ENCODE results near the gene PANK1. TPM values are rescaled to one million over a fixed set of nuclear protein-coding genes. Genes with fewer than 3 reads are reported as not detected.

PANK1 gene
- total RNA-seq, 4 donors from 2014 or later: 2.0 to 5.0 (median 3.6) TPM

DNA sequence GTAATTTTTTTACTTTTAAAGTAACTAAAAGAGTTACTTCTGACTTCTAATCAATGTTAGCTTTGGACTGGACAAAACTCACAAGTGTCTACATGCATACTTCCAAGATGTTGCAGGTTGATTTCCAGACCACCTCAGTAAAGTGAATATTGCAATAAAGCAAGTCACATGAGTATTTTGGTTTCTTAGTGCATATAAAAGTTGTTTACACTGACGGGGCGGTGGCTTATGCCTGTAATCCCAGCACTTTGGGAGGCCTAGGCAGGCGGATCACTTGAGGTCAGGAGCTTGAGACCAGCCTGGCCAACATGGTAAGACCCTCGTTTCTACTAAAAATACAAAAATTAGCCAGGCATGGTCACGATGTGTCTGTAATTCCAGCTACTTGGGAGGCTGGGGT, 40.8 kb downstream of the PANK1 start:
- Histone ChIP-seq H3K4me1 (no peaks in the 10 kb centered on the region), H3K4me3 (no peak overlapping the region), H3K27ac (replicated peaks in 1 of 4) (no peak overlapping the region), H3K9me3 (no peaks in the 10 kb centered on the region), H3K27me3 (no peaks in the 10 kb centered on the region), H3K36me3 (peaks cover 0 to 12% (median 5%) of the 10 kb centered on the region in 4 donors)
- DNase-seq (ENCODE audit: extremely low spot score): no peak
- intact Hi-C loops (cut with DNase I): no loop called here
- WGBS: 96% methylated on average over 5 of the region's 5 CpGs
- TF ChIP-seq, protein P1, sequence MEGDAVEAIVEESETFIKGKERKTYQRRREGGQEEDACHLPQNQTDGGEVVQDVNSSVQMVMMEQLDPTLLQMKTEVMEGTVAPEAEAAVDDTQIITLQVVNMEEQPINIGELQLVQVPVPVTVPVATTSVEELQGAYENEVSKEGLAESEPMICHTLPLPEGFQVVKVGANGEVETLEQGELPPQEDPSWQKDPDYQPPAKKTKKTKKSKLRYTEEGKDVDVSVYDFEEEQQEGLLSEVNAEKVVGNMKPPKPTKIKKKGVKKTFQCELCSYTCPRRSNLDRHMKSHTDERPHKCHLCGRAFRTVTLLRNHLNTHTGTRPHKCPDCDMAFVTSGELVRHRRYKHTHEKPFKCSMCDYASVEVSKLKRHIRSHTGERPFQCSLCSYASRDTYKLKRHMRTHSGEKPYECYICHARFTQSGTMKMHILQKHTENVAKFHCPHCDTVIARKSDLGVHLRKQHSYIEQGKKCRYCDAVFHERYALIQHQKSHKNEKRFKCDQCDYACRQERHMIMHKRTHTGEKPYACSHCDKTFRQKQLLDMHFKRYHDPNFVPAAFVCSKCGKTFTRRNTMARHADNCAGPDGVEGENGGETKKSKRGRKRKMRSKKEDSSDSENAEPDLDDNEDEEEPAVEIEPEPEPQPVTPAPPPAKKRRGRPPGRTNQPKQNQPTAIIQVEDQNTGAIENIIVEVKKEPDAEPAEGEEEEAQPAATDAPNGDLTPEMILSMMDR (IDR thresholded peaks at IDR 0.05): no peak
- TF ChIP-seq POLR2AphosphoS5 (IDR thresholded peaks at IDR 0.05) (no peak), POLR2A (IDR thresholded peaks at IDR 0.05; ENCODE audit: low read depth) (no peak), EP300 (IDR thresholded peaks at IDR 0.05) (no peak)

DNA sequence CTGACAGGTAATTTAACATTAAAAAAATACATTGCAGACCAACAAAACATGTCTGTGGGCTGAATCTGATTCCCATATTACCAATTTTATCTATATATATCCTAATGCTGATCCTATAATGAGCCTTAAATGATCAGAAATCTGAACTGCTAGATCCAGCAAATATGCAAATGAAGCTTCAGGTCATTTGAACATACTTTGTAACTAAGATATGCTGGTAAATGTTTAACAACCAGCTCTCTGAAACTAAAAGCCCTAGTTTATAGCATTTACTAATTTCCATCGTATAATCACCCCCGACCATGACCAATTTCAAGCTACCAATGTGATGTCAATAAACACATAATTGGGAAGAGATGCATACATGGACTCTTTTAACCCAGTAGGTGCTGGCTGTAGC, 42.1 kb downstream of the PANK1 start:
- Histone ChIP-seq H3K27ac (replicated peaks in 1 of 4) (no peak overlapping the region), H3K4me3 (no peak overlapping the region), H3K36me3 (peaks cover 0 to 14% (median 4%) of the 10 kb centered on the region in 4 donors), H3K4me1 (no peaks in the 10 kb centered on the region), H3K27me3 (no peaks in the 10 kb centered on the region), H3K9me3 (no peaks in the 10 kb centered on the region)
- TF ChIP-seq, protein P1 (IDR thresholded peaks at IDR 0.05): no peak
- TF ChIP-seq POLR2AphosphoS5 (IDR thresholded peaks at IDR 0.05) (no peak), POLR2A (IDR thresholded peaks at IDR 0.05; ENCODE audit: low read depth) (no peak), EP300 (IDR thresholded peaks at IDR 0.05) (no peak)
- 92% methylated on average over 2 of the region's 2 CpGs for WGBS
- DNase-seq (ENCODE audit: extremely low spot score): no peak
- intact Hi-C loops (cut with DNase I): no loop called here

DNA sequence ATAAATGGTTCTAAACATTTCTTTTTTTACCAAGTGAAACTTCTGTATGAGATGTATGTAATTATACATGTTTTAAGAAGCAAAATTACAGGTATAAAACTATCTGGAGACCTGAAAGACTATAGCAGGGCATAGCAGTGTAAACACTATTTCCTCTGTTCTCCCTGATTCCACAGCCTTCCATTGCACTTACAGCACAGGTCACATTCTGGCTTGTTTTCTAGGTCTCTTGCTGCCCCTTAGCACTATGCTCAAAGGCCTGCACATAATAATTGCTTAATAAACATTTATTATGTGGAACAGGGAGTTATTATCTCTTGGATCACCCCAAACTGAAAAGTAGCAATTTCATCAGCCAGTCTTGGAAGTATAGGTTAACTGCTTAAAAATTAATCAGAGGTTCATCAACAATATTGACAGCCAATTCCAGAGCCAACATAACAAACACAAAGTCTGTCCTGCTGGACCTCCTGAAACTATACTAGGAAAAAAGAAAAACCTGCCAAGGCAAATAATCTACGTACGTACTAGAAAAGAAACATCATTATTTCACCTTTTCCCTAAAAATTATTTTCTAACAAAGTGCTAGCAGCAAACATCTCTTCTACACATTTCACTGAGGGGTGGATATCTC, 43.2 kb downstream of the PANK1 start:
- TF ChIP-seq, protein P1 (IDR thresholded peaks at IDR 0.05): no peak
- TF ChIP-seq EP300 (IDR thresholded peaks at IDR 0.05) (no peak), POLR2AphosphoS5 (IDR thresholded peaks at IDR 0.05) (no peak), POLR2A (IDR thresholded peaks at IDR 0.05; ENCODE audit: low read depth) (no peak)
- no peaks in the 10 kb centered on the region for H3K27me3 ChIP-seq
- H3K9me3 ChIP-seq: no peaks in the 10 kb centered on the region
- DNase-seq (ENCODE audit: extremely low spot score): no peak
- no peaks in the 10 kb centered on the region for H3K4me1 ChIP-seq
- WGBS: 76% methylated on average over 2 of the region's 2 CpGs
- H3K4me3 ChIP-seq: no peak overlapping the region
- peaks cover 0 to 9% (median 4%) of the 10 kb centered on the region in 4 donors for H3K36me3 ChIP-seq
- no peak overlapping the region for H3K27ac ChIP-seq (replicated peaks in 1 of 4)
- intact Hi-C loops (cut with DNase I): no loop called here

DNA sequence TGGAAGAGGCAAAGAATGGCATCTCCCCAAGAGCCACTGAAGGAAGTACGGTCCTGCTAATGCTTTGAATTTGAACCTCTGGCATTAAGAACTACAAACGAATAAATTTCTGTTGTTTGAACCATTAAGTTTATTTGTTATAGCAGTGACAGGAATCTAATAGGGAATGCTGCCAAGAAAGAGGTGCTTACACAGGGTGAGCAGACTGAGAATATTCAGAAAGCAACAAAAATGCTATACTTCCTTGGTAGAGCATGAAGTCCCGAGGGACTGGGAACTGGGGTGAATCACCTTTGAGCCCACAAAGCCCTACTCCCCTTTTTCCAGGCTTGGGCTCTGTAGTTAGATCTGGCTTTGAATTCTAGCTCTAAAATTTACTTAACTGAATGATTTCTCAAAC, 45.0 kb downstream of the PANK1 start:
- DNase-seq (ENCODE audit: extremely low spot score): no peak
- intact Hi-C loops (cut with DNase I): no loop called here
- Histone ChIP-seq H3K27me3 (no peaks in the 10 kb centered on the region), H3K9me3 (no peaks in the 10 kb centered on the region), H3K27ac (replicated peaks in 1 of 4) (no peak overlapping the region), H3K4me3 (no peak overlapping the region), H3K36me3 (peaks cover 0 to 9% (median 4%) of the 10 kb centered on the region in 4 donors), H3K4me1 (no peaks in the 10 kb centered on the region)
- TF ChIP-seq POLR2A (IDR thresholded peaks at IDR 0.05; ENCODE audit: low read depth): no peak
- TF ChIP-seq, protein P1 (IDR thresholded peaks at IDR 0.05): no peak
- no peak for TF ChIP-seq POLR2AphosphoS5 (IDR thresholded peaks at IDR 0.05)
- no peak for TF ChIP-seq EP300 (IDR thresholded peaks at IDR 0.05)
- 87% methylated on average over 3 of the region's 3 CpGs for WGBS

DNA sequence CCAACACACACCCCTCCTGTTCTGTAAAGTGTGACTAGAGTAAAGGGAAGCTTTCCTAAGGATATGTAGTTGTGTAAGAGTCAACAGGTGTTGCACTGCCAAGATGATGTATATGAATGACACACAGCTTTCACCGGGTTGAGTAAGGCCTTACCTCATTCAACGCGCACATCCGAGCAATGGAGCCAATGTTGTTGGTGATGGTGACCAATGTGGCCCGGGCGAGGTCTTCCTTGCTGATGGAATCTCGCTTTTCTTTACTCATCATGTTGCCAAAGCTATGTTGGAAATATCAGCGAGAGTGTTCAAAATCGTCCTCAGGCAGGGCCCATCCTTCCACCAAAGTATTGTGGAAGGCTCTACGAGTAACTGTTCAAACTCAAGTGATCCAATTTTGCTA, 52.0 kb downstream of the PANK1 start:
- Histone ChIP-seq H3K27ac (replicated peaks in 1 of 4) (no peak overlapping the region), H3K27me3 (no peaks in the 10 kb centered on the region), H3K4me1 (peaks cover 0 to 17% (median 12%) of the 10 kb centered on the region in 4 donors), H3K9me3 (no peaks in the 10 kb centered on the region), H3K4me3 (no peak overlapping the region), H3K36me3 (no peaks in the 10 kb centered on the region)
- intact Hi-C loops (cut with DNase I): no loop called here
- no peak for DNase-seq (ENCODE audit: extremely low spot score)
- no peak for TF ChIP-seq POLR2AphosphoS5 (IDR thresholded peaks at IDR 0.05)
- TF ChIP-seq EP300 (IDR thresholded peaks at IDR 0.05): no peak
- TF ChIP-seq POLR2A (IDR thresholded peaks at IDR 0.05; ENCODE audit: low read depth): no peak
- TF ChIP-seq, protein P1 (IDR thresholded peaks at IDR 0.05): no peak
- 90% methylated on average over 10 of the region's 10 CpGs for WGBS

Measured in esophagus muscularis mucosa (tissue), 4 donors.